Fibroblast of upper back skin (primary cell): ENCODE results near the gene IQCC.
A peak's percentile ranks its signal among the peaks of the same experiment; 100 is the strongest.

Experiments
- DNase-seq: peaks from one replicate; pipeline ENCODE4 v3.0.0-alpha.2; 2013

Gene IQCC

DNA sequence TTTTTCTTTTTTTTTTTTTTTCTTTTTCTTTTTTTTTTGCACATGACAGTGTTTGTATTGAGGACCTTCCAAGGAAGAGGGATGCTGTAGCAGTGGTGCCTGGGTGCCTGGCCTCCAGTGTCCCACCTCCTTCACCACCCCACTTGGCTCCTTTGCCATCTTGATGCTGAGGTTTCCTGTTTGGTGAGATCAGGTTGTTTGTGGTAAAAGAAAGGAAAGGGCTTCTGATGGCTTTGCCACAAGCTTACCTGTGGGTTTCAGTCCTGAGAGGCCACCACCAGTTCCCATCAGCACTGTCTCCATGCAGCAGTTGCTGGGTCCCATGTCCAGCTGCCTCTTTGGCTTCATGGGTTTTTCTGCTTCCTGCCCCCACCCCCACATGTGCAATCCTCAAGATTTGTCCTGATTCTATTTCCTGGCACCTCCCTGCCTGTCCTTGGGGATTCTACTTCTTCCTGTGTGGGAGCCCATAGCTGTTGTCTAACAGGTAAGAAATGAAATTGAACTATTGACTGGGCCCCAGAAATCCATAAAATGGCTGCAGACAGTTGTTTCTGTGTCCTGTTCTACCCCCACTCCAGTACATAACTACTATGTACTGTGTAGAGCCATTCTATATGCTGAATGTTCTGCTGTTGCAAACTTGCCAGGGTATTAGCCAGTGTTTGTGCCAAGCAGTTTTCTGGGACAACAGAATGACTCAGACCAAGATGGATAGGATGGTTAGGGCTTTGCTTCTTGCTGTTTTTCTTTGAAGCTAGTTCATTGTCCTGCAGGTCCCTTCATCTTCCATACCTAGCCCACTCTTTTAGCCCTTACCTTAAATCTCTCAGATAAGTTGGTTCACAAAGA lies 9.3 kb upstream of the IQCC start:
- no peak for DNase-seq

DNA sequence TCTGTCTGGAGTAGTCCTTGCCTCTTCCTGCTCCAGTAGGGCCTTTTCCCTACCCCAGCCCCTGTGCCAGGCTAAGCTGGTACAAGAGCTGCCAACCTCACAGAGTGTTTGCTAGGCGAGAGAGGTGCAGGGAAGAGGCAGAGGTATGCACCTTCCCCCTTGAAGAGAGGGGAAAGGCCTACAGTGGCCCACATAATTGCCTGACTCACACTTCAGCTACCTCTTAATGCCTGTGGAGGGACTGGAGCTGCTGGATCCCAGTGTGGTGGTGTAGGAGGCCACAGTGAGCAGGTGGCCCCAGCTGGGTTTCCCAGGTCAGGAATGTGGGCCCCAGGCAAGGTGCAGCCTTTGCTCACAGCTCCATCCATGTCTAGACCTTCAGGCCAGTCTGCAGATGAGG lies 8.4 kb upstream of the IQCC start:
- no peak for DNase-seq

GRCh38 chr1:32197837-32198236 lies 7.6 kb upstream of the IQCC start:
- no peak for DNase-seq

GRCh38 chr1:32198237-32199042 lies 7.0 kb upstream of the IQCC start:
- DNase-seq, result no peak

DNA sequence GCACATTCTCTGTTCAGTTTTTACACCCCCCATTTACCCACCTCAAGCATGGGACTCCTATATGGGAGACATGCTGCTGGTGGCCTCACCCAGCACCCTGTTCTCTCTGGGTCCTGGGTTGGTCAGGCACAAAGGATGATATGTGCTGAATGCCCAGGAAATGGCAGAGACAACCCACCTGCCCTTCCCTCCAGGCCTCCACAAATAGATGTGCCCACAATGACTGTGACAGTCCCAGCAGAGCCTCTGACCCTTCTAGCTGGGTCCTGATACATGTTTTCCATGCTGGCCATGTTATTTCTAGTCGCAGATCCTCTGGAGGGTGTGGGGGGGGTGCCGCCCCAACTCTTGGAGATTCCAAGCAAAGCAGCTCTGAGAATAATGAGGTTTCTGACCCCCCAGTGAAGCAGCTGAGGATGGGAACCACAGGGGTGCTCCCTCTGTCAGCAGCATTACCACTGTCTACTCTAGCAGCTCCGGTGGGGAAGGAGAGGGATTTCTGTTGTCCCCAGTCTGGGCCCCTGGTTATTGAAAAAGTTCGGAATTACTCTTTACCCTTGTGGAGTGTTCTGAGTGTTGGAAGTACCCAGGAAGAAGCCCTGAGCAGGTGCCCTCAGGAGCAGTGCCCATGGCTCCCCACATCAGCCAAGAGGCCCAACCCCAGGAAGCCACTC lies 6.3 kb upstream of the IQCC start:
- DNase-seq, result no peak

DNA sequence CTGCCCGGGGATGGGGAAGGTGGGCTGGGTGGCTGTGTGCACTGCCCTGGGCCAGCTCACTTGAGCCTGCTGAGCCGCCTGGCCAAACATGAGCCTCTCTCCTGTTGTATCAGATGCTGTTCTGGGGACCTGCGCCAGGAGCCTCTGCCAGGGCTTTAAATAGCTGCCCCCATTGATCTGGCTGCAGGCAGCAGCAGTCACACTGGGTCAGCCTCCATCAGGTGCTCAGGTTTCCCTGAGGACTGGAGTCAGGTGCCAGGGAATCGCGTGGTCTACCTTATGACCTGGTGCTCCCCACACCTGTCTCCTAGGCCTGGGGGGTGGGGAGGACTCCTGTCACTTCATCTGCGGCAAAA lies 5.8 kb upstream of the IQCC start:
- no peak for DNase-seq

DNA sequence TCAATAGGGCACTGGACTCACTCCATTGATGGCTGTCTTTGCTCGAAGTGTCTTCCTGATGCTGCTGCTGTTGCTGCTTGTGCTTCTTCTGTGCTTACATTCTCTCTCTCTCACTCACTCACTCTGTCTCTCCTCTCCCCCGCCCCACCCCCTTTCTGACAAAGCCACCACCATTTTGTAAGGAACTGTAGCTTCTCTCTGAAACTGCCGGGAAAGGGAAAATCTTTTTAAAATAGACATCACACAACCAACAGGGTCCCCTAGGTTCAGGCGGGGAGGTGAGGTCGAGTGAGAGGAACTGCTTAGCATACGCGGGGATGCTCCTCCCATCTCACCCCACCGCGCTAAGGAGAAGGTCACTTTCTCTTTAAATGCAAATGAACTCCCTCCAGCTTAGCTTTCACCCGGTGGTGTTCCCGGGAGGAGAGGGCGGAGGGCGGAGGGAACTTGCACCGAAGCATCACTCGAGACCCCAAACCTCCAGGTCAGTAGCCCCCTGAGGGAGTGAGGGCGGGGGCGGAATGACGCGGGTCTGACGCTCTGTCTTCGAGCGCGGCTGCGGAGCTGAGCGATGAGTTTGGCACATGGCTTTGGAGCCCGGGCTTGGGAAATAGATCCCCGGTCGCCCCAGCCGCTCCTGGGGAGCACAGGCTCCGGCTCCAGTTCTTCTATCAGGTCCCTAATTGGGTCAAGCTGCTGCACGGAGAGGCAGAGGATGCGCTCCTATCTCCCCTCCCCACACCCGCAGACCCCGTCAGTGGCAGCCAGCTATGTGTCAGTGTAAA lies 5.1 kb upstream of the IQCC start, which contains the start of gene CCDC28B:
Gene CCDC28B (plus strand): TSS at position 370 of the 785 bp plus-strand sequence. CDS start 1,341 bp downstream, outside the sequence.
- DNase-seq, result peak; percentile 72

DNA sequence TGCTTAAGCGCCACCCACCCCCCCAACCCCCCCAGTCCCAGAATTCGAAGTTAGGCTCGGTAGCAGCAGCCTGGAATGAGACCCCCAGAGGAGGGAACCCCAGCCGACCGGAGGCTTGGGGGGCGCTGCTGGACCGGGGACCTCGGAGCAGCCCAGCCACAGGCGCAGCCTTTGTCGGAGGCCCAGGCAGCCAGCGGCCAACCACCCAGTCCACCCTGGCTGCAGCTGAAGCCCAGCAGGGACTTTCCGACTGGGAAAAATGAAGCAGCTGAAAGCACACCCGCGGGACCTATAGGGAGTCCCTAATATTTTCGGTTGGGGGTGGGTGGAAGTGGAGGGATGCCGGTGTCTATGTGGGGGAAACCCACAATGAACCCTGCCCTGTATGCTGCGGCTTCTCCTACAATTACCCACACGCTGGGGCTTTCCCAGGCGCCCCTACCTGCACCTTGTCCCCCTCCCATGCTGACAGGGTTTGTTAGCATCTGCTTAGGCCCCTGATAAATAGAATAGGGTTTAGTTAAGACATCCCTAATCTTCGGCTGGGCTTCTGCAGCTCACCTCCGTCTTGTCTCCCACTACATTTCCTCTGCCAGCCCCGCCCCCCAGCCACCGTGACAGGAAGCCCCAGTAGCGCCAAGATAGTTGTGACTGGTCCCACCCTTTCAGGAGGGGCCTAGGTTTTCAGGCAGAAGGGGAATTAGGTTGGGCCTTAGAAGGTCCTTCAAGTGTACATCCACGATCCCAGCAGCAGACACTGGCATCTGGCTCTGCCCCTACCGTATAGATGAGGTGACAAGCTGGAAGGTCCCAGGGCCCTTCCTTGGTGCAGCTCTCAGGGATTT lies 4.2 kb upstream of the IQCC start:
- peak; percentile 49 for DNase-seq

DNA sequence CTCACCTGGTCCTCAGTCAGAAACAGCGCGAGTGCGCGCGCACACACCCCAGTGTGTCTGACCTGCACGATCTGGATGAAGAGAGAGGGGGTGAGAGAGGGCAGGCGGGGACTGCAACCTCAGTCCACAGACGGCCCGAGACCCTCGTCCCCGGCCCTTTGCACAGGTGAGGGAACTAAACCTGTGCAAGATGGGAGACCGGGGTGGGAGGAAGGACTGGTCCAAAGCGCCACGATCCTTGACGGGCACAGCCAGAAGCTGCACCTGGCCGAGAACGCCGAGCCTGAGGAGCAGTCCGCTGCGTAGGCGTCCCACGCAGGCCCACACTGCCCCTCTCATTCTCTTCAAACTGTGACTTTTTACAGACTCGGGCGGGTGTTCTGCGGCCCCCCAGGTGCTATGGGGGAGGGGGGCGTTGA lies 519 bp upstream of the IQCC start:
- DNase-seq, result no peak

DNA sequence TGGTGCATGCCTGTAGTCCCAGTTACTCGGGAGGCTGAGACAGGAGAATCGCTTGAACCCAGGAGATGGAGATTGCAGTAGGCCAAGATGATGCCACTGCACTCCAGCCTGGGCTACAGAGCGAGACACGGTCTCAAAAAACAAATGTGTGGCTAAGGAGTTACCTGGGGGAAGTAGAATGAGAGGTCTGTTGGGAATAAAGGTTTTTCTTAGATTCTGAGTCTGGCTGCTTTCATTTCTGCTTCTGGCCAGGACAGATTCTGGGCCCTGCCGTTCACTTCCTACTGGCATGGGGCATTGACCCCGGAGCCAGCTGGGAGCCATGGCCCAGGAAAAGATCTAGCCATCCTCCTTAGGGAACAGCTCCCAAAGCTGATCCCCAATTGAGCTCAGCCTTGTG lies 3.0 kb downstream of the IQCC start:
- no peak for DNase-seq

DNA sequence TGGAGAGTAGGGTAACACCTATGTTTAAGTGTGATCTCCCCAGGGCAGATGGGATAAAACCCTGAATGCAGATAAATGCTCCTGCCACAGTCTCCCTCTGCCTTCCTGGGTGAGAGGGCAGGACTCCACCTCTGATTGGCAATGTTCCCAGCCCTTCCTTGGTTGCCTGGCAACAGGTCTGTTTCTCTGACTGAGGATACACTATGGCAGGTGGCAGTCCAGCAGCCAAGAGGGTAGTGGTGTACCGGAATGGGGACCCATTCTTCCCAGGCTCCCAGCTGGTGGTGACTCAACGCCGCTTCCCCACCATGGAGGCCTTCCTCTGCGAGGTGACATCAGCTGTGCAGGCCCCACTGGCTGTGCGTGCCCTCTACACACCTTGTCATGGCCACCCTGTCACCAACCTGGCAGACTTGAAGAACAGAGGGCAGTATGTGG lies 3.4 kb downstream of the IQCC start, which contains the start of gene DCDC2B:
Gene DCDC2B (plus strand): TSS at position 199 of the 438 bp plus-strand sequence. CDS start 5 bp downstream, at position 204.
- peak; percentile 25 for DNase-seq

DNA sequence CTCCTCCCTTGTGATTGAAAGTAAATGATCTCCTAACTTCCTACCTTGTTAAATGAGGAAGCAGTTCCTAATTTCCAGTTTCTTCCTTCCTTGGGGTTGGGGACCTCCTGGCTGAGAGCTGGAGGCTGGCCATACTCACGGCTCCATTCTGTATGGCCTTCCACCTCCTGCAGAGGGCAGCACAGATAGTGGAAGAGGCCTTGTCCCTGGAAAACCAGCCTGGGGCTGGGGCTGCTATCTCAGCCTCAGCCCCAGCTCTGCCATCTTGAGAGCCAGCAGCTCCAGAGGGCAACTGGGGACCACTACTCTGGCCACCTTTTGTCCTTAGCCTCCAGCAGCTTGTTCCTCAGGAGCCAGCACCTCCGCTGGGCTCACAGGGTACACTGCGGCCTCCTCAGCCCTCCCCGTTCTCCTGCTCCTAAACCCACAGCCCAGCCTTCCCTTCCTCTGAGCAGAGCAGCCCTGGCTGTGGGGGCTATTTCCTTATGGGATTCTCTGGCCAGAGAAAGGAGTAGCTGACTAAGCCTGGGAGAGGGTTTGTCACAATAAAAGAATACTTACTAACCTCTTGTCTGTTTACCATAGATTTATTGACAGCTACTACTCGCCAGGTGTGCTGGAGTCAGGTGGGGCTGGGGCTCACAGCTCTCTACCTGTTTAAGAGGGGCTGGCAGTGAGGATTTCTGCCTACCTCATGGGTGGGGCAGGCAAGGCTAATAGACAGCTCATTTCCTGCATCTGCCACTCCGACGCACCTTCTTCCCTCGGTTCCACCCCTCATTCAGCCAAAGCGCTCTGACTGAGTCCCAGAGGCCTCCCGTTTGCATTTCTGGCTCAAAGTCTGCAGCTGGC lies 10.4 kb downstream of the IQCC start:
- peak; percentile 61 for DNase-seq

DNA sequence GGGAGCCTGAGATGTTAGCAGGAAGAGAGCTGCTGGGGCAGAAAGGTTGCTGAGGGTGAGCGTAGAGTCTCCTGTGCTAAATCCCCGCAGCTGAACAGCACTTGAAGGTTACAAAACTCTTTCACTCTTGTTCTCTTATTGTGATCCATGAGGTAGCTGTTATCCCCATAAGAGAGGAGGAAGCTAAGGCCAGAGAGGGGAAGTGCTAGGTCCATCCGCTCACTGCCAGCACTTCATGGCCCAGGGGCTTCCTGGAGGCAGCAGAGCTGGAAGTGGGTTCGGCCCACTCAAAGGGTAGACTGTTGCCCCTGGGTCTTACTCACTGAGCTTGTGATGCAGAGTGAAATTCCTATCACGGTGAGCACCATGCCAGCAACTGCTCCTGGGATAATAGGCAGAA lies 11.1 kb downstream of the IQCC start:
- no peak for DNase-seq

DNA sequence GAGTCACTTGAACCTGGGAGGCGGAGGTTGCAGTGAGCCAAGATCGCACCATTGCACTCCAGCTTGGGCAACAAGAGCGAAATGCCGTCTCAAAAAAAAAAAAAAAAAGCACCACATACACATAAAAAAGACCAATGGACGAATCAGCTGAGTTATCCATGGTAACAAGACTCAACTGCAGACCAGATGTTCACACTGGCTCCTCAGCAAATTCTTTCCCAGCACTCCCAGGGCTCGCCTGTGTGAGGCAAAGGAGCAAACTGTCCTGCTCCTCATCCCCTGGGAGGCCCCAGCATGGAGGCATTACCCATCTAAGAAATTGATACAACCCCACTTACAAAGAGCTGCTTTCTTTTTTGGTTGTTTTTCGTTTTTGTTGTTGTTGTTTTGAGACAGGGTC lies 13.6 kb downstream of the IQCC start:
- peak; percentile 32 for DNase-seq

GRCh38 chr1:32220746-32221580 lies 15.5 kb downstream of the IQCC start:
- no peak for DNase-seq

DNA sequence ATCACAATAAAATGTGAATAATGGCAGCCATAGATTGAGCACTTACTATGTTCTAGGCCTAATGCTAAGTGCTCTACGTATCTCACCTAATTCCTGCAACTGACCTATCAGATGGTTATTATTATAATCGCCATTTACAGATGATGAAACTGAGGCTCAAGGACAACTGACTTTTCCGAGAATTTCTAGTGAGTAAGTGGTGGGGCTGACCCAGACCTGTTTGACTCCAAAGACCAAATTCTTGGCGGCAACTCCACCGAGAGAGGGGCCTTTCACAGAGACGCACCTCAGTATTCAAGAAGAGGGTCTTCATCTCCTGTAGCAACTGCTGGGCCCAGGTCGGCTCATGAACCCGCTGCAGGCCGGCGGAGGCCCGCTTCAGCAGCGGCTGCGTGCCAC lies 16.1 kb downstream of the IQCC start:
- DNase-seq, result no peak

DNA sequence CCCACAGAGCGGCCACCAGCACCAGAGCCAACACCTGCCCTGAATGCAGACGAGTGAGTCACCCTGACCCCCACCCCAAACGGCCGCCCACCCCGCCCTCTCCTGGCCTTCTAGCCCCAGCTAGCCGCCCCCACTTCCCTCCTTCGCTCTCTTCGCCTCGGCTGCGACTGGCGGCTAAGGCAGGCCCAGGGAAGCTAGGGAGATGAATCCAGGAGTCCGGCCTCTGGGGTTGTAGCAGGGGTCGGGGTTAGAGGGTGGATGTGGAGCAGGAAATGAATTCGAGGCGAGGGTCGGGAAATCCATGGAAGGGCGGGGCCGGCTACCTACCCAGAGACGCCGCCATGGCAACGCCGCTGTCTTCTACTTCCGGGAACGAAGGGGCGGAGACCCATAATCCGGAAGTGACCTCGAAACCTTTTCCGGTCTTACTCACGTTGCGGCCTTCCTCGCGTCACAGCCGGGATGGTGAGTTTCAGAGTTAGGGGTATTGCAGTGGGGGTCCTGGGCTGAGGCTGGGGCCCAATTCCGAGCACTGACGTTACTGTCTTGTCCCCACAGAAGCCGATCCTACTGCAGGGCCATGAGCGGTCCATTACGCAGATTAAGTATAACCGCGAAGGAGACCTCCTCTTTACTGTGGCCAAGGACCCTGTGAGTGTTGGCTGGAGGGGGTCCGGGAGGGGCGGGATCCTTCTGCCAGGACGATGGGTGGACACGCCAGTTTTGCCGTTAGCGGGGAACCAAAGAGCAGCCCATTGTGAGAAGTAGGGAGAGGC lies 16.7 kb downstream of the IQCC start, which contains the start of the genes EIF3I and TMEM234:
Gene EIF3I (plus strand): TSS at position 428 of the 776 bp plus-strand sequence. CDS start 35 bp downstream, at position 463.
Gene TMEM234 (minus strand): TSS at position 374 of the 776 bp plus-strand sequence. CDS start 31 bp downstream, at position 343.
- DNase-seq, result peak; percentile 90

DNA sequence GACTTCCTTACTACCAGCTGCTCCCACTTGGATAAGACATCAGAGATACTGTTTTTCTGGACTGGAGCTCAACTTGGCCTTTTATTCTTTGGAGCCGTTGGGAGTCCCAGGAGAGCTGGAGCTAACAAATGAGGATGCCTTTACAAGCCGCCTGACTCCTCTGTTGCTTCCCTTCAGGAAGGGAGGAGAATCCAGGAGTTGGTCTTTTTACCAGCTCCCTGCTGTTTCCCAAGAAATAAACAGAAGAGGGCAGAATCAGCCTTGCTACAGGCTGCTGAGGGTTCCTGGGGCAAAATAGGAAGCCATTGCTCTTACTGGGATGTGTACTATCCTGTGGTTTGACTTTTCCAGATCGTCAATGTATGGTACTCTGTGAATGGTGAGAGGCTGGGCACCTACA lies 18.2 kb downstream of the IQCC start:
- DNase-seq, result no peak
